Activated T-cell treated with anti-CD3 and anti-CD28 coated beads for 24 hours (primary cell): Measurements from ENCODE around the gene IQSEC2.

ENCODE experiments used
- DNase-seq: peaks from one replicate; pipeline ENCODE4 v3.0.0-alpha.2; 2020; ENCODE audit warnings: low read depth

The IQSEC2 gene

GRCh38 chrX:53281321-53281822 is at the start of gene IQSEC2:
Gene IQSEC2 (minus strand): TSS chrX:53281584.
- no peak for DNase-seq

GRCh38 chrX:53330331-53330730 is 48.9 kb upstream of the IQSEC2 start:
- DNase-seq = no peak

DNA sequence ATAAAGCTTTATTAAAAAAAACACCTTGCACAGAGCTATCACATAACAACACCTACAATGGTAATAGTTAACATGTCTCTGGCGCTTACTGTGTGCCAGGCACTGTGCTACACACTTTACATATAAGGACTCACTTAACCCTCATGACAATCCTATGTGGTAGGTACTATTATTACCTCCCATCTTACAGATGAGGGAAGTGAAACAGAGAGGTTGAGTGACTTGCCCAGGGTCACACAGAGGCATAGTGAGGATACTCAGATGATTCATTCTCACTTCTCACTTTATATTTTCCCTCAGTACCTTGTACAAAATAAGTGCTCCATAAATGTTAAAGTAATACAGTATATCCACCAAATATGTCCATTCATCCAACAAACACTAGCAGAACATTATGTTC is 43.4 kb upstream of the IQSEC2 start:
- no peak for DNase-seq

GRCh38 chrX:53324085-53324484 is 42.7 kb upstream of the IQSEC2 start:
- DNase-seq = no peak

DNA sequence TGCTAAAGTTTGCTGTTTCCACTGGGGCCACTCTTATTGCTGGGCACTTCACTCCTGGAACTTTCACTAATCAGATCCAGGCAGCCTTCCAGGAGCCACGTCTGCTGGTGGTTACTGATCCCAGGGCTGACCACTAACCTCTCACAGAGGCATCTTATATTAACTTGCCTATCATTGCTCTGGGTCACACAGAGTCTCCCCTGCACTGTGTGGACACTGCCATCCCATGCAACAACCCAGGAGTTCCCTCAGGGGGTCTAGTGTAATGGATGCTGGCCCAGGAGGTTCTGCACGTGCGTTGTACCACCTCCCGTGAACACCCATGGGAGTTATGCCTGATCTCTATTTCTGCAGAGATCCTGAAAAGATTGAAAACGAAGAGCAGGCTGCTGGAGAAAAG is 41.8 kb upstream of the IQSEC2 start:
- DNase-seq = no peak

- DNase-seq = no peak
Observed at GRCh38 chrX:53321943-53322497, 40.6 kb upstream of the IQSEC2 start.

DNA sequence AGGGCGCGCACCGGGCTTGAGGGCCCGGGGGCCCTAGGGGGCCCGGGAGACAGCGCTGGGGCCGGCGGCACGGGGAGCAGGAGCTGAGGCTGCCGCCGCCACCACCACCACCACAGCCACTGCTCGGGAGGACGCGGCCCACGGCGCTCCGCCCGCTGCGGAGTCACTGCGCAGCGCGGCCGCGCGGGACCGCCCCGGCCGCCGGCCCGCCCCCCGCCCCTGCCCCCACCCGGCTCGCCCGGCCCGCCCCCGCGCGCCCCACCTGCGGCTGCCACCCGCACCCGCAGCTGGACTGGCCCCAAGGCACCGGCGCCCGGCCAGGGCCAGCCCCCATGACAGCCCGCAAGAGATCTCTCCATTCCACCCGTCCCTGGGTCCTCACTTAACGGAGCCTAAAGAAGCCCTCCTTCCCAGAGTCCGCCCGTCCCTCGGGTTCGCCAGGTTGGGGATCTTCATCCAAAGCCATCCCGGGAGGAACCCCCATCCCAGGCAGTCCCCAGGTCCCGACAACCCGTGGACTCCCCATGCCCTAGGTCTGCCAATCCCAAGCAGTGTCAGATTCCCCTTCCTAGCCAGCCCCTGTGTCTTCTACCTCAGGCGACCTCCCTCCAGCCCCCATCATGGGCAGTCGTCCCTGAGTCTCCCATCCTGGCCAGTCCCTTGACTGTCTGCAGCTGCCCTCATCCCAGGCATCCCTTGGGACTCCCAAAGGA is 40.0 kb upstream of the IQSEC2 start:
- DNase-seq = no peak

GRCh38 chrX:53320543-53321229 is 39.3 kb upstream of the IQSEC2 start:
- DNase-seq = no peak

GRCh38 chrX:53319614-53320542 is 38.5 kb upstream of the IQSEC2 start:
- DNase-seq = no peak

DNA sequence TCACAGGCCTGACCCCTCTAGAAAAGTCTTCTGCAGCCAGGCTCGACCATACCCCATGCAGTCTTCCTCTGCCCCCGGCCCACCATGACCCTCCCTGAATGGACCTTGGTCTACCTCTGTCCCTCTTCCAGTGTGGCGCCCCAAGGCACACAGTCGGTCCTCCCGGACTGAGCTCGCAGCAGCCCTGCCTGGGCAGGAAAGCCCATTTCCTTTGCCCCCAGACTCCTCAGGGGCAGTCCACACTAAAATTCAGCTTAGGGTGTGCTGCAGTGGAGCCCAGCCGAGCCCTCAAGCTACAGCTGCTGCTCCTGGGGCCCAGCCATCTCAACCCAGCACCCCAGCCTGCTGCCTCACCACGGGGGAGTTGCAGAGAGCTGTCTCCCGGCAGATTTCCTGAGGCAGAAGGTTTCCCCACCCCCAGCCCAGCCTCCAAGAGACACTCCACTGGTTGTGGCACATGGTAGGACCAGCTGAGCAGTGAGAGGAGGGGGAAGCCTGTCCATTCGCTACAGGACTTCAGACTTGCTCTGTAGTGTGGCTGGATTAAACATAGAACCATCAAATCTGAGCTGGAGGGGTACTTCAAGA is 37.5 kb upstream of the IQSEC2 start:
- no peak for DNase-seq

DNA sequence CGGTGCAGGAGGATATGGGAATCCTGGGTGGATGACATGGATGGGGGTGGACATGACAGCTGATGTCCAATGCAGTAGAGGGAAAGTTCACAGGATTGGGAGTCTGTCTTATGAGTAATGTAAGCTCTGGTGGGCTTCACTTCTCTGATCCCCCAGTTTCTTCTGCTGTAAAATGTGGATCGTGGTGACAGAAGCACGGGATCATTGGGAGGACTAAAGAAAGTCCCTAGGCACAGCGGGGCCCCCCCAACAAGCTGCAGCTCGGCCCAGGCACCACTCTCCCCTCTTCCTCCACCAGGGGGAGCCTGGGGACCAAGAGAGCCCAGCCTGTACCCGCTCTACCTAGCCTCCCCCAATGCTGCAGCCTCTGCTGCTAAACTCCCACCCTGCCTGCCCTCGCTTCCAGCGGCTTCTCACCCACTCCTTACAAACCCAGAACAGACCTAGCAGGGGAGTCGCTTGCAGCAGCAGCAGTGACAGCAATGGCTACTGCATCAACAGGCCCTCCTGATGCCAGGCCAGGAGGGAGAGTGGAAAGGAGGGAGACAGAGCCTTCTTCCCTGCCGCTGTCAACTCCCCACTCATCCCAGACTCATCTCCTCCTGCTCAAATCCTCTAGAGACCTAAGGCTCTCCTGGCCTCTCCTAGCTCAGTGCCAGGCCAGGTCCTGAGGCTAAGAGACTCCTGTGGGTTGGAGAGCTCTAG is 36.1 kb upstream of the IQSEC2 start:
- DNase-seq = peak; percentile 55

- no peak for DNase-seq
Observed at GRCh38 chrX:53316860-53317237, 35.5 kb upstream of the IQSEC2 start.

- DNase-seq = no peak
Observed at GRCh38 chrX:53316111-53316859, 34.9 kb upstream of the IQSEC2 start.

- no peak for DNase-seq
Observed at GRCh38 chrX:53313728-53314105, 32.3 kb upstream of the IQSEC2 start.

DNA sequence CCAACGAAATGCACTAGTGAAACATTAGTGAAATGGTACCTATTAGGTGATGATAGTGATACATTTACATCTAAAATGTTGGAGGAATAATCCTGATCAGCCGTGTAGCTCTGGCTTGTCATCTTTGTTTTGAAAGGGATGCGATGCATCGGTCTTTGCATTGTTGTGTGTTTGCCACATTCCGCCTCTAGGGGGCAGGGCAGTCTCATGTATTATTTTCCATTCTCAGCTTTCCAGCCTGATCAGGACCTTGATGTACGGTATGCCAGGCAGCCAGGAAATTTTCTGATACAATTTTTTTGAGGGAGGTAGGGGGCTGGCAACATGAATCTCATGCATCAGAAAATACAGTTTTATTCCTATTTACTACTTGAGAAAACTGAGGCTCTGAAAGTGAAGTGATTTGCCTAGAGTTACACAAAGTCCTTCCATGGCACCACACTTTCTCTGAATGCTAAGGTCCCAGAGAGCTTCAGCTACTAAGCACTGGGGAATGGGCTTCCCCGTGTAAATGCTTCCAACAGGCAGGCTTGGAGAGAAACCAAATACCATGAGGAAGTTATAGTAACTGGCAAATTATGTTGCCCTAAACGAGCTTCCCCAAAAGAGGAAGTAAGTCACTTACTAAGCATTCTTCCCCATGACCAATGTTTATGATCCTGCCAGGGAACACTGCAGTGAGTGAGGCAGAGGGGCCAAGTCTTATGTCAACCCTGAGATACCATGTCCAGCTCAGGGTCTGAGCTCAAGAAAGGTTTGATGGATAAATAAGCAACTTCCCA is 31.8 kb upstream of the IQSEC2 start:
- peak; percentile 38 for DNase-seq

DNA sequence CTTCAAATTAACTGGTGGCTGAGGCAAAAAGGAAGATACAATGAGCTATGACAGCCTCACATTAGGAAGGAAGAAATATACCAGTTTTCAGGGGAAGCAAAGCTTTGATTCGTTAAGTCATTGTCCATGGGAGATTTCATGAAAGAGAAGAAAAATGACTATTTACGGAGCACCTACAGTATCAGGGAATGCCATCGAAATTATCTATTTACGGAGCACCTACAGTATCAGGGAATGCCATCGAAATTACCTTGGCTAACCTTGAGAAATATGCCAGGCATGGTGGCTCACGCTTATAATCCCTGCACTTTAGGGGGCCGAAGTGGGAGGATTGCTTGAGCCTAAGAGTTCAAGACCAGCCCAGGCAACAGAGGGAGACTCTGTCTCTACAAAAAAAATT is 28.5 kb upstream of the IQSEC2 start:
- DNase-seq = no peak

DNA sequence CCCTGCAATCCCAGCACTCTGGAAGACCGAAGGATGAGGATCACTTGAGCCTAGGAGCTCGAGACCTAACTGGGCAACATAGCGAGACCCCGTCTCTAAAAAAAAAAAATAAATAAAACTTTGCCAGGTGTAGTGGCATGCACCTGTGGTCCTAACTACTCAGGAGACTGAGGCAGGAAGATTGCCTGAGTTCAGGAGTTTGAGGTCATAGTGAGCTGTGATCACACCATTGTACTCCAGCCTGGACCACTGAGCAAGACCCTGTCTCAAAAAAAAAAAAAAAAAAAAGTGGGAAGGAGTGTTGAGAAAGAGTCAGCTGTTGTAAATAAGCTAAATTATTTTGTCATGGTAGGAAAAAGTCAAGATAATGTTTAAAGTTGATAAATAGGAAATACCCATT is 27.5 kb upstream of the IQSEC2 start:
- no peak for DNase-seq

DNA sequence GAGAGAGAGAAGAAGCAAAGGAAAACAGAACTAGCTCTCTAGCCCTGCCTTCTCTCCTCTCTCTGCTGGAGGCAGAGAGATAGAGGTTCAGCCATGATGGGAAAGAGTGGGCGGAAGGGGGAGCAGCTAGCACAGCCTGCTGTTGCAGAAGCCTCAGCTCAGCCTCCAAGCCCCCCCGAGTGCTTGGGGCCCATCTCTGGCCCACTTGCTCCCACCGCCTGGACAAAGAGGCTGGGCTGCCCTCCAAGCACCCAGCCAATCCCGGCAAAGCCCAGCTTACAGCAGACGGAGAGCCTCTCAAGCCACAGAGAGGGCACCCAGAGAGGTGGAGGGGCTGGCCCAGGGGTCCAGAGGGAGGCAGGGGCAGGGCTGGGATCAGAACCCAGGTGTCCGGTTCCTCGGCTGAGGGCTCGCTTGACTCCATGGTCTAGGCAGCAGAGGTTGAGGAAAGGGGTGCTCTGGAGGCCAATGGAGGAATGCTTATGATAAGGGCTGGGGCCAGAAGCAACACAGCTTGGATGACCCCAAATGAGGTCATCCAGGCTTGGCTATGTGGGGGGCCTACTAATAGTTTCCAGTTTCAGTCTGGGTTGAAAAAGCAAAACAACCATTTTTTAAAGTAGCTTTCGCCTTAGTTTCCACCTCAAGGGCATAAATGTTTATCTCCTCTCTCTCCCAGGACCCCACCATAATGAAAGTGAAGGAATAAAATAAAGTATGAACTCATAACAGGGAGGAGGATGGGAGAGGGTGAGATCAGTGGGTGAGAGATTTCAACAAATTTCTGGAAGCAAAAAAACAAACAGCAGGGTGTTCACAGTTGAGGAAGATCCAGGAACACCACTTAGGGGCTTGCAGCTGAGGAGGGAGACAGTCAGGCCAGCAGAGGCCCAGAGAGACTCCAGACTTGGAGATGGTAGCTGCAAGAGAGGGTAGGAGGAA is 24.9 kb upstream of the IQSEC2 start:
- no peak for DNase-seq
